Peyer's patch (tissue), 4 donors: ENCODE data around the gene CADPS.

ENCODE experiments used
- POLR2A ChIP-seq, 2 donors: fragments of 450-650 bp; IDR thresholded peaks; one replicate each; pipeline ENCODE4 v1.5.1; 2017; ENCODE audit warnings: antibody characterized with exemption in 2 of 2, mild to moderate bottlenecking in 2 of 2, moderate library complexity in 2 of 2
- TF ChIP-seq, protein P1 (sequence below), 6 experiments: fragments of 450-650 bp in 4 of 6; fragments of 200-600 bp in 2 of 6; sonication (generic) in 1 of 6; IDR thresholded peaks; one replicate each; pipeline ENCODE4 v1.5.1; 2017 to 2019; ENCODE audit warnings: antibody characterized with exemption in 6 of 6, mild to moderate bottlenecking in 3 of 6, moderate library complexity in 1 of 6

DNA sequence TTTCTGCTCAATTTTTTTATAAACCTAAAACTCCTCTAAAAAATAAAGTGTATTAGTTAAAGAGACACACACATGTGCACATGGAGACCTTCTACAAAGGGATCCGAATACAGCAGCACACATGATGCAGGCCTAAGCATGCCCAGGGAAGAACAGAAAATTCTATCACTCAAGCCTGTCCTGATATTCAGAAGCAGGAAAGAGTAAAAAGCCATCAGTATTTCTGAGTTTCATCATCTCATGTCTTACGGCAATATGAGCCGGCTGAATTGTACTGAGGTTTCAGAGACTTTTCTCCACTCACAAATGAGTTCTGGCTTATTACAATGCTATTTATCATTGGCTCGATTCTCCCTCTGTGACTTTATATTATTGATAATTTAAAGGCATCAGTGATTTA is 97.5 kb downstream of the CADPS start:
- TF ChIP-seq, protein P1, sequence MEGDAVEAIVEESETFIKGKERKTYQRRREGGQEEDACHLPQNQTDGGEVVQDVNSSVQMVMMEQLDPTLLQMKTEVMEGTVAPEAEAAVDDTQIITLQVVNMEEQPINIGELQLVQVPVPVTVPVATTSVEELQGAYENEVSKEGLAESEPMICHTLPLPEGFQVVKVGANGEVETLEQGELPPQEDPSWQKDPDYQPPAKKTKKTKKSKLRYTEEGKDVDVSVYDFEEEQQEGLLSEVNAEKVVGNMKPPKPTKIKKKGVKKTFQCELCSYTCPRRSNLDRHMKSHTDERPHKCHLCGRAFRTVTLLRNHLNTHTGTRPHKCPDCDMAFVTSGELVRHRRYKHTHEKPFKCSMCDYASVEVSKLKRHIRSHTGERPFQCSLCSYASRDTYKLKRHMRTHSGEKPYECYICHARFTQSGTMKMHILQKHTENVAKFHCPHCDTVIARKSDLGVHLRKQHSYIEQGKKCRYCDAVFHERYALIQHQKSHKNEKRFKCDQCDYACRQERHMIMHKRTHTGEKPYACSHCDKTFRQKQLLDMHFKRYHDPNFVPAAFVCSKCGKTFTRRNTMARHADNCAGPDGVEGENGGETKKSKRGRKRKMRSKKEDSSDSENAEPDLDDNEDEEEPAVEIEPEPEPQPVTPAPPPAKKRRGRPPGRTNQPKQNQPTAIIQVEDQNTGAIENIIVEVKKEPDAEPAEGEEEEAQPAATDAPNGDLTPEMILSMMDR (IDR thresholded peaks at IDR 0.05), result no peak
- no peak for TF ChIP-seq POLR2A (IDR thresholded peaks at IDR 0.05)
